HS-5 (cell line): Measurements from ENCODE around the gene GLIPR1L2.
A peak's percentile ranks its signal among the peaks of the same experiment; 100 is the strongest.

Experiments
- DNase-seq: peaks from one replicate; pipeline ENCODE4 v3.0.0-alpha.2; 2012; ENCODE audit warnings: low read depth

Gene GLIPR1L2

DNA sequence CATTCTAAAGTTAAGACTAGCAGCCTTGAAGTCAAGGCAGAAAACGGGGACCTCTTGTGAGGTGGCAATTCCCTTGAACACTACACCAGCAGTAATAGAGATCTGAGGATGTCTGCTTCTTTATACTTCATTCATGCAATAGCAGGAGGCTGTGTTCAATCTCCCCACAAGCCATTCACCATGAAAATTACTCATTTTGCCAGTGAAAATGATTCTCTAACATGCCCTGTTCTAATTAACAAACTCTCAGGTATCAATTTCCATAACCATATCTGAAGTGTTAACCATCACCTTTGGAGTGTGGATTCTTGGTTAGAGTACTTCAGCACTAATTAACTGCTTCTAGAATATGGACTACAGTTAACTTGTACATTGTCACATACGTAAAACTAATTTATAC lies 86.2 kb downstream of the GLIPR1L2 start:
- no peak for DNase-seq

DNA sequence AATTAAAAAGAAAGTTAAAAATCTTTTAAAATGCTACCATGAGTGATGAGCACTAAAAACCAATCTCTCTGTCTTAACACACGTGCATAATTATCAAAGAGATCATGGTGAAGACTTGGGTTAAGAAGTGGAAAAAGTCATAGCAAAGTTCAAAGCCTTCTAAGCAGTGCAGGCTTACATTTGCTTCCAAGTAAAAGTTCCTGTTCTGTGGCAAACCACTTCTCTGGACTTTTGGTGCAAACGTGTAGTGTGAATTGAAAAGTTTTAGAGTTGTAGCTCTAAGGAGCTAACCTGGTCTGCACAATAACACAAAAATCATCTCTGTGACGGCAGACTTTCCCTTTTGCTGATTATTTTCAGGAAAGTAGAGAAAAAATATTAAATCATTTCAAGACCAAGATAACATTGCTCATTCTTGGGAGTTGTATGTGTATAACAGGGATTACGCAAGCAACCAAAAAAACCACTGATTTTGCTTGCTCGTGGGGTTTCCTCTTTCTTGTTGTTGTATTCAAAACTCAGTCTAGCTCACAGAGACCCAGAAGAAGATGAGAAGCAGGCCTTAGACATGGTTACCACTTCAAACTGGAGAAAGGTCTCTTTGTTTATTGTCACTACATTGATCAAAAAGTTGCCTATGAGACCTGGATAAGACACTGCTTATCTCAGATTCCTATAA lies 87.4 kb downstream of the GLIPR1L2 start:
- peak; percentile 20 for DNase-seq

DNA sequence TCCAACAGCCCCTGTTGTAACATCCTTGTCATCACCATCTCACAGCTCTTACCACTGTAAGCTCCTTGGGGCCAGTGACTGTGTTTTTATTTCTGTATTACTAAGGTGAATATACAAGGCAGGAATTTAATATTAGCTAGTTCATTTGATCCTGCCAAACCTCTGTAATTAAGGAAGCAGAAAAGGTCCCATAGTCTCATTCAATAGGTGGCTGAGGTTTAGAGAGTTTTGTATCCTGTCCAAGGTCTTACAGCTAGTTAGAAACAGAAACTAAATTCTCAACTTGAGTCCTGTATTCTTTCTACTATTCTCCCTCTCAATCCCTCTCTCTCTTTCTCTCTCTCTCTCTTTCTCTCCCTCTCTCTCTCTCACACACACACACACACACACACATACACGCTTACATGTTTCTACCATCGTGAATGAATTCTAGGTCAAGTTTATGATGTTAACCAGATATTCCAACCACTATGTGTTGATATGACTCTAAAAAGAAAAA lies 89.1 kb downstream of the GLIPR1L2 start:
- DNase-seq, result no peak

DNA sequence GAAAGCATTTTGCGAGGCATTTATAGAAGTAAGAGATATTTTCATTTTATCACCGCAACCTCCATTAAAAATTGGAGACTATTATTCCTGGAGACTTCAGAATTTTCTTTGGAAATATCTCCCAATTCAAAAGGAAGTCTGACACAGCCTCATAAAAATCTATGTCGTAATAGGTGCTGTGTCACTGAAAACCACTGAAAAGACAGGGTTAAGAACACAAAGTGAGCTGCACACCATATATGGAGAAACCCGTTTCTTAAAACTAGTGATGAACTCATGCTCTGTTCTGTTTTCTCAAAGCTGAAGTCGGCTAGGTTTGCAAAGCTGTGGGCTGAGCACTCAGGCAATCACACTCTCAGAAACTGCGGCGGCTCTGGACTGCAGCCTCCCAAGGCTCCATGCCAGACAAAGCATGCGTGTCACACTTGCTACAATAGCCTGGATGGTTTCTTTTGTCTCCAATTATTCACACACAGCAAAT lies 89.6 kb downstream of the GLIPR1L2 start, which contains the start of gene GLIPR1:
Gene GLIPR1, plus strand, starts transcription at position 287 of the 481 bp plus-strand sequence. Its CDS starts 126 bp downstream, at position 413.
- peak; percentile 96 for DNase-seq

DNA sequence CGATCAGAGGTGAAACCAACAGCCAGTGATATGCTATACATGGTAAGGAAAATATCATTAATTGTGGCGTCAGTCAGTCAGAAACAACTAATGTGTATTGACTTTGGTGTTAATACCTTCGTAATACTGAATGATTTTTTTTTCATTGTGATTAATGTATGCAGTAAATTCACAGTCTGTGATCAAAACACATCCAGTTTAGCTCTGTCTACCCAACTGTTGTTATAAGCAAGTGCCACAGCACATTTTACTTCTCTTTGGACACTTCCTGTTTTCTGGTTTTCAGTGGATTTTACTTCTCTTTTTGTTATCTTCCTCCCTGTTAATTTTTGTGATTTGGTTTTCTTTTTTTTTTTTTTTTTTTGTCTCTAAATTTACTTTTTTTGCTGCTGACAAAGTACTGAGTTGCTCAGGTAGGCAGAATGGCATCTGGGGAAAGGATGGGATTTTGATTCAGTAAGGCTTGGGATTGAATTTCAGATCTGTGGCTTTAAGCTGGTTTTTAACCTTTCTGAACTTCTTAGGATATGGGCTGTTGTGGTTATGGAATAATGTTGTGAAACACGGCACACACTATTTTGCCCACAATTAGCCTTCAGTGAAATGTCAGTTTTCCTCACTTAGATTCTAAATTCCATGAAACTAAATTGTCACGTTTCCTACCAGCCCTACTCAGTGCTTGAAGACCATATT lies 90.3 kb downstream of the GLIPR1L2 start:
- DNase-seq, result peak; percentile 19

DNA sequence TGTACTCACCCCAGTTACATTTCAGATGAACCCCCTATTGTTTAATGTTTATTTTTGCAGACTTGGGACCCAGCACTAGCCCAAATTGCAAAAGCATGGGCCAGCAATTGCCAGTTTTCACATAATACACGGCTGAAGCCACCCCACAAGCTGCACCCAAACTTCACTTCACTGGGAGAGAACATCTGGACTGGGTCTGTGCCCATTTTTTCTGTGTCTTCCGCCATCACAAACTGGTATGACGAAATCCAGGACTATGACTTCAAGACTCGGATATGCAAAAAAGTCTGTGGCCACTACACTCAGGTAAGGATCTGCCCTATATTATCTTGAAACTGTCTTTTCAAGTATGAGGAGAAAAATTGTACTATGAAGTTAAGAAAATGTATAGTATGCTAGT lies 90.9 kb downstream of the GLIPR1L2 start:
- peak; percentile 48 for DNase-seq
